Measurements from ENCODE around the gene LBX1. TPM values are rescaled to one million over a fixed set of nuclear protein-coding genes. Genes with fewer than 3 reads are reported as not detected.

LBX1 gene
- polyA plus RNA-seq, 1 experiment, result not detected

GRCh38 chr10:101217450-101218281 lies 11.6 kb downstream of the LBX1 start:
- peak; percentile 39 for TF ChIP-seq CTCF (IDR thresholded peaks at IDR 0.05; ENCODE audit: low read depth, low read length)
- CTCF ChIA-PET, result interaction anchor here (0.6 to 1.2 kb wide), 3 partner anchors 23 to 249 kb away, joined by 3 to 5 read pairs (median 3); no protein-coding TSS in a partner anchor
- Histone ChIP-seq H3K27me3 (ENCODE audit: control insufficient read depth, insufficient read depth, low read length) (peaks cover 83% of the 10 kb centered on the region), H3K27ac (ENCODE audit: low read depth, low read length) (no peak overlapping the region), H3K4me3 (ENCODE audit: low read depth, low read length) (no peak overlapping the region), H3K9me3 (ENCODE audit: control insufficient read depth, insufficient read depth, low read length) (peaks cover 8% of the 10 kb centered on the region; the same call in 1 of the 2 replicates)
- DNase-seq (ENCODE audit: low read depth, low spot score), result no peak
- POLR2A ChIA-PET, result no interaction called here

- POLR2A ChIA-PET, result no interaction called here
Observed at GRCh38 chr10:101217044-101217425, 12.2 kb downstream of the LBX1 start.

GRCh38 chr10:101216207-101217043 lies 12.8 kb downstream of the LBX1 start:
- no peak overlapping the region for H3K27ac ChIP-seq (ENCODE audit: low read depth, low read length)
- ChIA-PET CTCF (interaction anchor here (0.7 to 7.3 kb wide), 4 partner anchors 24 to 354 kb away, joined by 3 to 132 read pairs (median 42); no protein-coding TSS in a partner anchor), POLR2A (no interaction called here)
- DNase-seq (ENCODE audit: low read depth, low spot score), result no peak
- no peak overlapping the region for H3K4me3 ChIP-seq (ENCODE audit: low read depth, low read length)
- no peak for TF ChIP-seq CTCF (IDR thresholded peaks at IDR 0.05; ENCODE audit: low read depth, low read length)
- peaks cover 81% of the 10 kb centered on the region for H3K27me3 ChIP-seq (ENCODE audit: control insufficient read depth, insufficient read depth, low read length)
- H3K9me3 ChIP-seq (ENCODE audit: control insufficient read depth, insufficient read depth, low read length), result peaks cover 6% of the 10 kb centered on the region; the same call in 1 of the 2 replicates

More at GRCh38 chr10:101217044-101217425, 12.2 kb downstream of the LBX1 start:
- DNase-seq (ENCODE audit: low read depth, low spot score), result no peak
- Histone ChIP-seq H3K27ac (ENCODE audit: low read depth, low read length) (no peak overlapping the region), H3K27me3 (ENCODE audit: control insufficient read depth, insufficient read depth, low read length) (peaks cover 81% of the 10 kb centered on the region), H3K9me3 (ENCODE audit: control insufficient read depth, insufficient read depth, low read length) (peaks cover 6% of the 10 kb centered on the region; the same call in 1 of the 2 replicates), H3K4me3 (ENCODE audit: low read depth, low read length) (no peak overlapping the region)
- no peak for TF ChIP-seq CTCF (IDR thresholded peaks at IDR 0.05; ENCODE audit: low read depth, low read length)
- CTCF ChIA-PET, result interaction anchor here (0.7 to 1.2 kb wide), 2 partner anchors 23 to 70 kb away, joined by 3 read pairs; no protein-coding TSS in a partner anchor

GRCh38 chr10:101215397-101216206 lies 13.7 kb downstream of the LBX1 start:
- H3K4me3 ChIP-seq (ENCODE audit: low read depth, low read length), result no peak overlapping the region
- CTCF ChIA-PET, result interaction anchor here (0.6 to 7.3 kb wide), 12 partner anchors 8 to 375 kb away, joined by 3 to 132 read pairs (median 10); no protein-coding TSS in a partner anchor
- no peak for TF ChIP-seq CTCF (IDR thresholded peaks at IDR 0.05; ENCODE audit: low read depth, low read length)
- no peak overlapping the region for H3K27ac ChIP-seq (ENCODE audit: low read depth, low read length)
- POLR2A ChIA-PET, result no interaction called here
- peaks cover 6% of the 10 kb centered on the region; the same call in 1 of the 2 replicates for H3K9me3 ChIP-seq (ENCODE audit: control insufficient read depth, insufficient read depth, low read length)
- peaks cover 79% of the 10 kb centered on the region for H3K27me3 ChIP-seq (ENCODE audit: control insufficient read depth, insufficient read depth, low read length)
- DNase-seq (ENCODE audit: low read depth, low spot score), result no peak

Measured in AG04450 (cell line).